PC-9 (cell line): ENCODE measurements around the gene LRRC8C.

ENCODE experiments used
- EZH2 ChIP-seq: fragments of 200-600 bp; sonication (generic); IDR thresholded peaks from 2 replicates; pipeline ENCODE4 v1.8.0; 2017; ENCODE audit warnings: antibody characterized with exemption, low read depth
- TF ChIP-seq, protein P1 (sequence below): fragments of 200-600 bp; sonication (generic); conservative IDR thresholded peaks from 2 replicates; pipeline ENCODE4 v1.6.1; 2017; ENCODE audit warnings: mixed run types, antibody characterized with exemption, mild to moderate bottlenecking, moderate library complexity

DNA sequence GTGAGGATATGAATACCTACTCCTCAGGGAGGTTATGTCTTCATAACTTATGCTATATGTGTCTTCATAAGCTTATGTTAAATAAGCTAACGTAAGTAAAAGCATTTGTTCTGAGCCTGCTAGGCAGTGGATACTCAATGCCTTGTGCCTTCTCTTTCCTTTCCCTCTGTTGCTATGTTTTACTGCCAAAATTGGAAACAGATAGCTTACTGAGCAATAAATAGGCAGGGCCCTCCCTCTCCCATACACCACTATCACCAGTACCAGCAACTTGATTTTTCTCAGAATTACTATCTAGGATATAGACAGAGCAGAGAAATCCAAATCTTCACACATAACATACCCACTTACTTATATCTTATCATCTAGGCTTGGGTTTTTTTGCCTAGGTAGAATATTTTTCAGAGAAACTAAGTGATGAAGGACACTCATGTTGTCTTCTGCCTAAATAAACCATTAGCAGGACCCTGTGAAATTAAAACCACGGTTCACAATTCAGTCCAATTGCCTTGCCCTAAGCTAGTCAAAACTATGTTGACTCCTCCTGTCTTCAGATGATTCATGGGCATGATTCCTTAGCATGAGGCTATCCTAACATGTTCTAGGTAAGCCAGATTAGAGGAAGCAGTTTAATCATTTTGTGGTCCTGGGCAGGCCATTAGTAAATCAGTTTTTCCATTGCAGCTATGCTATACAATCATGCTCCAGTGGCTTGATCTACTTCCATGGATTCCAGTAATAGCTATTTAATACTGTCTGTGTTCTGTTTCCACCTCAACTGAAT lies 15.9 kb upstream of the LRRC8C start:
- TF ChIP-seq, protein P1, sequence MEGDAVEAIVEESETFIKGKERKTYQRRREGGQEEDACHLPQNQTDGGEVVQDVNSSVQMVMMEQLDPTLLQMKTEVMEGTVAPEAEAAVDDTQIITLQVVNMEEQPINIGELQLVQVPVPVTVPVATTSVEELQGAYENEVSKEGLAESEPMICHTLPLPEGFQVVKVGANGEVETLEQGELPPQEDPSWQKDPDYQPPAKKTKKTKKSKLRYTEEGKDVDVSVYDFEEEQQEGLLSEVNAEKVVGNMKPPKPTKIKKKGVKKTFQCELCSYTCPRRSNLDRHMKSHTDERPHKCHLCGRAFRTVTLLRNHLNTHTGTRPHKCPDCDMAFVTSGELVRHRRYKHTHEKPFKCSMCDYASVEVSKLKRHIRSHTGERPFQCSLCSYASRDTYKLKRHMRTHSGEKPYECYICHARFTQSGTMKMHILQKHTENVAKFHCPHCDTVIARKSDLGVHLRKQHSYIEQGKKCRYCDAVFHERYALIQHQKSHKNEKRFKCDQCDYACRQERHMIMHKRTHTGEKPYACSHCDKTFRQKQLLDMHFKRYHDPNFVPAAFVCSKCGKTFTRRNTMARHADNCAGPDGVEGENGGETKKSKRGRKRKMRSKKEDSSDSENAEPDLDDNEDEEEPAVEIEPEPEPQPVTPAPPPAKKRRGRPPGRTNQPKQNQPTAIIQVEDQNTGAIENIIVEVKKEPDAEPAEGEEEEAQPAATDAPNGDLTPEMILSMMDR = no peak
- TF ChIP-seq EZH2 = no peak
